ENCODE measurements around the gene MYO18B.

Gene MYO18B

GRCh38 chr22:25928038-25928437 is 186.1 kb downstream of the MYO18B start:
- Histone ChIP-seq H3K27me3 (ENCODE audit: control insufficient read depth in 5 of 5, insufficient read depth in 4 of 5, low read length in 5 of 5) (peaks cover 0 to 14% (median 5%) of the 10 kb centered on the region in 5 donors), H3K4me3 (ENCODE audit: low read depth in 1 of 5, low read length in 5 of 5) (no peak overlapping the region), H3K27ac (ENCODE audit: low read depth, low read length) (no peak overlapping the region), H3K9ac (ENCODE audit: low read length in 5 of 5) (no peak overlapping the region), H3K36me3 (ENCODE audit: control insufficient read depth in 5 of 5, insufficient read depth in 5 of 5, low read length in 5 of 5) (no peaks in the 10 kb centered on the region), H3K4me1 (ENCODE audit: control insufficient read depth in 5 of 5, insufficient read depth in 5 of 5, low read length in 5 of 5) (no peaks in the 10 kb centered on the region), H3K9me3 (ENCODE audit: control insufficient read depth in 5 of 5, low read length in 5 of 5) (no peaks in the 10 kb centered on the region)

GRCh38 chr22:25929321-25929878 is 187.4 kb downstream of the MYO18B start:
- H3K27ac ChIP-seq (ENCODE audit: low read depth, low read length) = no peak overlapping the region
- no peak overlapping the region for H3K9ac ChIP-seq (ENCODE audit: low read length in 5 of 5)
- no peak overlapping the region for H3K4me3 ChIP-seq (ENCODE audit: low read depth in 1 of 5, low read length in 5 of 5)
- peaks cover 0 to 6% (median 3%) of the 10 kb centered on the region in 5 donors for H3K27me3 ChIP-seq (ENCODE audit: control insufficient read depth in 5 of 5, insufficient read depth in 4 of 5, low read length in 5 of 5)
- H3K36me3 ChIP-seq (ENCODE audit: control insufficient read depth in 5 of 5, insufficient read depth in 5 of 5, low read length in 5 of 5) = no peaks in the 10 kb centered on the region
- H3K4me1 ChIP-seq (ENCODE audit: control insufficient read depth in 5 of 5, insufficient read depth in 5 of 5, low read length in 5 of 5) = no peaks in the 10 kb centered on the region
- H3K9me3 ChIP-seq (ENCODE audit: control insufficient read depth in 5 of 5, low read length in 5 of 5) = no peaks in the 10 kb centered on the region

GRCh38 chr22:25930083-25930482 is 188.1 kb downstream of the MYO18B start:
- H3K9ac ChIP-seq (ENCODE audit: low read length in 5 of 5) = no peak overlapping the region
- H3K27ac ChIP-seq (ENCODE audit: low read depth, low read length) = no peak overlapping the region
- H3K27me3 ChIP-seq (ENCODE audit: control insufficient read depth in 5 of 5, insufficient read depth in 4 of 5, low read length in 5 of 5) = peaks cover 0 to 6% (median 0%) of the 10 kb centered on the region in 5 donors
- H3K36me3 ChIP-seq (ENCODE audit: control insufficient read depth in 5 of 5, insufficient read depth in 5 of 5, low read length in 5 of 5) = no peaks in the 10 kb centered on the region
- no peaks in the 10 kb centered on the region for H3K9me3 ChIP-seq (ENCODE audit: control insufficient read depth in 5 of 5, low read length in 5 of 5)
- H3K4me3 ChIP-seq (ENCODE audit: low read depth in 1 of 5, low read length in 5 of 5) = no peak overlapping the region
- H3K4me1 ChIP-seq (ENCODE audit: control insufficient read depth in 5 of 5, insufficient read depth in 5 of 5, low read length in 5 of 5) = no peaks in the 10 kb centered on the region

GRCh38 chr22:25930788-25931310 is 188.9 kb downstream of the MYO18B start:
- peaks cover 0 to 6% (median 3%) of the 10 kb centered on the region in 5 donors for H3K27me3 ChIP-seq (ENCODE audit: control insufficient read depth in 5 of 5, insufficient read depth in 4 of 5, low read length in 5 of 5)
- H3K27ac ChIP-seq (ENCODE audit: low read depth, low read length) = no peak overlapping the region
- no peaks in the 10 kb centered on the region for H3K4me1 ChIP-seq (ENCODE audit: control insufficient read depth in 5 of 5, insufficient read depth in 5 of 5, low read length in 5 of 5)
- no peak overlapping the region for H3K9ac ChIP-seq (ENCODE audit: low read length in 5 of 5)
- H3K36me3 ChIP-seq (ENCODE audit: control insufficient read depth in 5 of 5, insufficient read depth in 5 of 5, low read length in 5 of 5) = no peaks in the 10 kb centered on the region
- H3K9me3 ChIP-seq (ENCODE audit: control insufficient read depth in 5 of 5, low read length in 5 of 5) = no peaks in the 10 kb centered on the region
- H3K4me3 ChIP-seq (ENCODE audit: low read depth in 1 of 5, low read length in 5 of 5) = no peak overlapping the region

- Histone ChIP-seq H3K4me3 (ENCODE audit: low read depth in 1 of 5, low read length in 5 of 5) (no peak overlapping the region), H3K27me3 (ENCODE audit: control insufficient read depth in 5 of 5, insufficient read depth in 4 of 5, low read length in 5 of 5) (peaks cover 0 to 7% (median 3%) of the 10 kb centered on the region in 5 donors), H3K9ac (ENCODE audit: low read length in 5 of 5) (no peak overlapping the region), H3K4me1 (ENCODE audit: control insufficient read depth in 5 of 5, insufficient read depth in 5 of 5, low read length in 5 of 5) (no peaks in the 10 kb centered on the region), H3K36me3 (ENCODE audit: control insufficient read depth in 5 of 5, insufficient read depth in 5 of 5, low read length in 5 of 5) (no peaks in the 10 kb centered on the region), H3K9me3 (ENCODE audit: control insufficient read depth in 5 of 5, low read length in 5 of 5) (no peaks in the 10 kb centered on the region), H3K27ac (ENCODE audit: low read depth, low read length) (no peak overlapping the region)
Observed at GRCh38 chr22:25933158-25933788, 191.3 kb downstream of the MYO18B start.

GRCh38 chr22:25935266-25936058 is 193.5 kb downstream of the MYO18B start:
- no peak overlapping the region for H3K4me3 ChIP-seq (ENCODE audit: low read depth in 1 of 5, low read length in 5 of 5)
- H3K4me1 ChIP-seq (ENCODE audit: control insufficient read depth in 5 of 5, insufficient read depth in 5 of 5, low read length in 5 of 5) = no peaks in the 10 kb centered on the region
- H3K9me3 ChIP-seq (ENCODE audit: control insufficient read depth in 5 of 5, low read length in 5 of 5) = peaks cover 0 to 3% (median 0%) of the 10 kb centered on the region in 5 donors
- no peak overlapping the region for H3K27ac ChIP-seq (ENCODE audit: low read depth, low read length)
- H3K36me3 ChIP-seq (ENCODE audit: control insufficient read depth in 5 of 5, insufficient read depth in 5 of 5, low read length in 5 of 5) = no peaks in the 10 kb centered on the region
- H3K27me3 ChIP-seq (ENCODE audit: control insufficient read depth in 5 of 5, insufficient read depth in 4 of 5, low read length in 5 of 5) = peaks cover 3 to 11% (median 7%) of the 10 kb centered on the region in 5 donors
- H3K9ac ChIP-seq (ENCODE audit: low read length in 5 of 5) = no peak overlapping the region

- no peak overlapping the region for H3K4me3 ChIP-seq (ENCODE audit: low read depth in 1 of 5, low read length in 5 of 5)
- H3K27ac ChIP-seq (ENCODE audit: low read depth, low read length) = no peak overlapping the region
- peaks cover 6 to 28% (median 10%) of the 10 kb centered on the region in 5 donors for H3K27me3 ChIP-seq (ENCODE audit: control insufficient read depth in 5 of 5, insufficient read depth in 4 of 5, low read length in 5 of 5)
- no peaks in the 10 kb centered on the region for H3K4me1 ChIP-seq (ENCODE audit: control insufficient read depth in 5 of 5, insufficient read depth in 5 of 5, low read length in 5 of 5)
- no peaks in the 10 kb centered on the region for H3K36me3 ChIP-seq (ENCODE audit: control insufficient read depth in 5 of 5, insufficient read depth in 5 of 5, low read length in 5 of 5)
- no peak overlapping the region for H3K9ac ChIP-seq (ENCODE audit: low read length in 5 of 5)
- peaks cover 0 to 3% (median 0%) of the 10 kb centered on the region in 5 donors for H3K9me3 ChIP-seq (ENCODE audit: control insufficient read depth in 5 of 5, low read length in 5 of 5)
Observed at GRCh38 chr22:25938151-25938550, 196.2 kb downstream of the MYO18B start.

GRCh38 chr22:25939384-25939783 is 197.4 kb downstream of the MYO18B start:
- Histone ChIP-seq H3K4me3 (ENCODE audit: low read depth in 1 of 5, low read length in 5 of 5) (no peak overlapping the region), H3K27ac (ENCODE audit: low read depth, low read length) (no peak overlapping the region), H3K9ac (ENCODE audit: low read length in 5 of 5) (no peak overlapping the region), H3K4me1 (ENCODE audit: control insufficient read depth in 5 of 5, insufficient read depth in 5 of 5, low read length in 5 of 5) (no peaks in the 10 kb centered on the region), H3K27me3 (ENCODE audit: control insufficient read depth in 5 of 5, insufficient read depth in 4 of 5, low read length in 5 of 5) (peaks cover 6 to 26% (median 10%) of the 10 kb centered on the region in 5 donors), H3K36me3 (ENCODE audit: control insufficient read depth in 5 of 5, insufficient read depth in 5 of 5, low read length in 5 of 5) (no peaks in the 10 kb centered on the region), H3K9me3 (ENCODE audit: control insufficient read depth in 5 of 5, low read length in 5 of 5) (peaks cover 0 to 3% (median 0%) of the 10 kb centered on the region in 5 donors)

- Histone ChIP-seq H3K4me1 (ENCODE audit: control insufficient read depth in 5 of 5, insufficient read depth in 5 of 5, low read length in 5 of 5) (no peaks in the 10 kb centered on the region), H3K27ac (ENCODE audit: low read depth, low read length) (no peak overlapping the region), H3K36me3 (ENCODE audit: control insufficient read depth in 5 of 5, insufficient read depth in 5 of 5, low read length in 5 of 5) (no peaks in the 10 kb centered on the region), H3K4me3 (ENCODE audit: low read depth in 1 of 5, low read length in 5 of 5) (no peak overlapping the region), H3K9me3 (ENCODE audit: control insufficient read depth in 5 of 5, low read length in 5 of 5) (peaks cover 0 to 3% (median 0%) of the 10 kb centered on the region in 5 donors), H3K9ac (ENCODE audit: low read length in 5 of 5) (no peak overlapping the region), H3K27me3 (ENCODE audit: control insufficient read depth in 5 of 5, insufficient read depth in 4 of 5, low read length in 5 of 5) (peaks cover 6 to 26% (median 10%) of the 10 kb centered on the region in 5 donors)
Observed at GRCh38 chr22:25940479-25940878, 198.5 kb downstream of the MYO18B start.
